Fibroblast of villous mesenchyme (primary cell): ENCODE data around the gene TMCC2. TPM values are rescaled to one million over a fixed set of nuclear protein-coding genes. Genes with fewer than 3 reads are reported as not detected.

ENCODE experiments used
- DNase-seq: peaks from one replicate; pipeline ENCODE4 v3.0.0-alpha.2; 2010; ENCODE audit warnings: low read depth
- H3K4me3 ChIP-seq: 2 replicates; pipeline ENCODE4 v1.5.1; 2011; ENCODE audit warnings: low read depth, mild to moderate bottlenecking, low read length
- CTCF ChIP-seq: IDR thresholded peaks from 2 replicates; pipeline ENCODE4 v1.5.1; 2012; ENCODE audit warnings: low read depth, mild to moderate bottlenecking, low read length; ENCODE audit not compliant: insufficient read depth
- total RNA-seq: library from RNA; depleted of rRNA; stranded (reverse); fragments of >200 nt; gene quantifications from 2 replicates; pipeline ENCODE4 v1.2.3, GENCODE V29; 2012

TMCC2 gene
- total RNA-seq, 1 donor: 3.5 TPM

- TF ChIP-seq CTCF: no peak
- DNase-seq: no peak
- no peak overlapping the region for H3K4me3 ChIP-seq
Observed at GRCh38 chr1:205225901-205226765, 1.6 kb upstream of the TMCC2 start.

GRCh38 chr1:205226868-205227583 lies 720 bp upstream of the TMCC2 start:
- DNase-seq: peak; percentile 14
- no peak for TF ChIP-seq CTCF
- peak overlapping the region; percentile 63 for H3K4me3 ChIP-seq

- peak overlapping the region; percentile 72 for H3K4me3 ChIP-seq
- no peak for TF ChIP-seq CTCF
- no peak for DNase-seq
Observed at GRCh38 chr1:205228093-205228521, 361 bp downstream of the TMCC2 start.

GRCh38 chr1:205229399-205229871 lies 1.7 kb downstream of the TMCC2 start:
- peak; percentile 59 for DNase-seq
- H3K4me3 ChIP-seq: peak overlapping the region; percentile 25
- TF ChIP-seq CTCF: peak; percentile 11

- H3K4me3 ChIP-seq: no peak overlapping the region
- no peak for DNase-seq
- no peak for TF ChIP-seq CTCF
Observed at GRCh38 chr1:205229916-205230700, 2.4 kb downstream of the TMCC2 start.

GRCh38 chr1:205230982-205231381 lies 3.2 kb downstream of the TMCC2 start:
- H3K4me3 ChIP-seq: no peak overlapping the region
- no peak for TF ChIP-seq CTCF
- DNase-seq: no peak
